AG08395 (cell line): ENCODE results near the gene KCNMA1.

Experiments
- DNase-seq: peaks from one replicate; pipeline ENCODE4 v3.0.0; 2012; ENCODE audit warnings: mixed read lengths, low spot score

Gene KCNMA1

GRCh38 chr10:77300682-77301302, 336.8 kb downstream of the KCNMA1 start:
- DNase-seq, result no peak

GRCh38 chr10:77299320-77299719, 338.3 kb downstream of the KCNMA1 start:
- DNase-seq, result no peak

DNA sequence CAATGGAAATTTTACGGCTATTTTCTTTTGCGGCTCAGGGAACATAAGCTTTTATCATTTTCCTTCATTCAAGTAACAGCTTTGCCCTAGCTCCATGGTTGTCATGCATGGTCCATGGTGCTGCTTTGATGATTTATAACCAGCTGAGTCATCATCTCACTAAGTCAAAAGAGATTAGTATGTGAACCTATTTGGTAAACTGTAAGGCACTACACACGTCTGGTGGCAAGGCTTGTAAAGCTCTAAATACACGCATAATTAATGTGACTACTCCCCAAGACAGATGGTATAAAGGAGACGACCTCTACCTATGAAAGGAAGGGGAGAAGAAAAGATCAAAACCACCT, 340.2 kb downstream of the KCNMA1 start:
- DNase-seq, result peak; percentile 48

- no peak for DNase-seq
Observed at GRCh38 chr10:77296534-77297392, 340.8 kb downstream of the KCNMA1 start.

DNA sequence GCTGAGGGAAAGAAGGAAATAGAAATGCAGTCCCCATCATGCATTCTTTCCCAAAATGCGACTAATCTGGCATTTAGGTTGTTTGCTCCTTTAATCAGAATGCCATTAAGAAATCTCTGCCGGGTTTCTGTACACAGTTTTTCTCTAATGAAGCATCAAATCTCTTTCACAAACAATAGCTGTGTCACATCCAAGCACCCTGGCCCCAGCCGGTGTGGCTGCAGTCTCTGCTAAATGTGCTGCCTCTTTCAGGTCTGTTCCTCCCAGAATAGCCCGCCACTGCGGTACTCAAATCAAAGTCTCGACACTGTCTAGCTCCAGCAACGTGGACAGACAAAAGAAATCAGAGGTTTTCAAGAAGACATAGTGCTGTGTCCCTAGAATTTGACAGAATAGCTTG, 343.8 kb downstream of the KCNMA1 start:
- no peak for DNase-seq

- DNase-seq, result no peak
Observed at GRCh38 chr10:77293347-77293746, 344.3 kb downstream of the KCNMA1 start.

- no peak for DNase-seq
Observed at GRCh38 chr10:77291596-77292505, 345.8 kb downstream of the KCNMA1 start.

- DNase-seq, result peak; percentile 88
Observed at GRCh38 chr10:77290528-77291155, 347.0 kb downstream of the KCNMA1 start.

DNA sequence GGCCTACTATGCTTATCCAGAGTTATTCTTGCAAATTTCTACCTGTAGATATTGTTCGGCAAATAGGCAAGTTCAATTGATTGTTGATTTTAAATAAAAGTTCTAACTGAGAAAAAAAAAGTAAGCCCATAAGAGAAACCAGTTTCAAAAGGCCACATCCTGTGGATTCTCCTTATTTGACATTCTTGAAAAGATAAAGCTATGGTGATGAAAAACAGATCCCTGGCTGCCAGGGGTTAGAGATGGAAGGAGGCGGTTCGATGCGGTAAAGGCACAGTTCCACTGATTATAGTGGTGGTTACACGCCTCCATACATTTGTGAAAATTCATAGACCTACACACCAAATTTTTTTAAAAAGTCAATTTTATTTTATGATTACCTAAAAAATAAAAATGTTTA, 347.8 kb downstream of the KCNMA1 start:
- DNase-seq, result no peak

- no peak for DNase-seq
Observed at GRCh38 chr10:77289027-77289501, 348.5 kb downstream of the KCNMA1 start.

DNA sequence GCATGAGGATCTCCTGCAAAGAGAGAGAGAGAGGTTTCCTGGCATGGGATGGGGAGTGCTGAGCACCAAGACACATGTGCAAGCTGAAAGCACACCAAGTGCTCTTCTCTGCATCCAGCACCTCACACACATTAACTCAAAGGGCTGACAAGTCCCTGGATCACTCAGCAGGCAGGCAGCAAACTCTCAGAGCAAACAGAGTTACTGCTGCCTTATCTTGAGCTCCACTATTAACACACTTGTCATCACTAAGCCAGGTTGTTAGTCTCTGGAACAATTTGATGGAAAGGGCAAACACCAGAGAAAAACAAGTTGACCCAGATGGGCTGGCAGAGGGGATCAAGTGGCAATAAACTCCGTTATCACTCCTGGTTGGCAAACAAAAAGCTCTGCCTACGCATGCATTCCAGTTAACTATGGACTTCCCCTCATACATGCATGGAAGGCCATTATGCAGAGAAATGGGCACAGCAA, 349.9 kb downstream of the KCNMA1 start:
- DNase-seq, result no peak

- no peak for DNase-seq
Observed at GRCh38 chr10:77286531-77287508, 350.8 kb downstream of the KCNMA1 start.

DNA sequence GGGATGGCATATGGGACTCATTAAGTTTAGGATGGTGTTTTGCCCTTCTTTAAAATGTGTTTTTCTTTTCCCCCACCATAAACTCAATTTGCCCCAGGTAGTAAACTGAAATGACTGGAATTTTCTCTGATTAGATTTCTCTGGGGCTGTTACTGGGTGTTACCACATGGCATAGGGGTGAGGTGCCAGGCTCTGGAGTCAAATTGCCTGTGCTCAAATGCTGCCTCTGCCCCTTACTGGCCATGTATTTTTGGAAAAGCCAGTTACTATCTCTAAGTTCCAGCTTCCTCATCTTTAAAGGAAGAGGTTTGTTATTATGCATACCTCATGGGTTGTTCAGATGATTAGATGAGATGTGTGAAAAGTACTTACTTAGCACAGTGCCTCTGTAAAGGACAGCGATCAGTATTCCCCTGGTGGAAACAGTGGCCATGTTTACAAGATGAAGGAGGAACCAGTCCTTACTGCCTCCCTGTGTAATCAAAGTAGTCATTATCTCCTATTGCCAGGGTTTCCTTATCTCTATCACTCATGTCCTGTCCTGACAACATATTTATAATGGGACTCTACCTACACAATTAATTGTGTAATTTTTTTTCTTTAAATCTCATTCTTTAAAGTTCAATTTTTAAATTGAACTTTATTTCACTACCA, 352.0 kb downstream of the KCNMA1 start:
- no peak for DNase-seq

DNA sequence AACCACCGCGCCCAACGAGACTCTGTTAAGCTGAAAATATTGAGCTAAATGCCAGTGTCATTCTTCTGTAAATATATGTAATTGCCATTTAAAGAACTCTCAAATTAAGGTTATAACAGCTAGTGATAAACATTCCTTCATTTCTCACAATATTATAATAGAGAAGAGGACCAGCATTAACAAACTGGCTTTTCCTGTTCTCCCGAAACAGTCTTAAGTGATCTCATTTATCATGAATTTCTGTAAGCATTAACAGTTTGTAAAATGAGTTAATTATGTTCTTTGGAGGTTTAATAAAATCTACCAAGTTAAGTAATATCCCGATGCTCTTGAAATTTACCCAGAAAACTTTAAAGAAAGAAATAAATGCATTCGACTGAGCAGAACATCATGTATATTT, 352.8 kb downstream of the KCNMA1 start:
- no peak for DNase-seq

DNA sequence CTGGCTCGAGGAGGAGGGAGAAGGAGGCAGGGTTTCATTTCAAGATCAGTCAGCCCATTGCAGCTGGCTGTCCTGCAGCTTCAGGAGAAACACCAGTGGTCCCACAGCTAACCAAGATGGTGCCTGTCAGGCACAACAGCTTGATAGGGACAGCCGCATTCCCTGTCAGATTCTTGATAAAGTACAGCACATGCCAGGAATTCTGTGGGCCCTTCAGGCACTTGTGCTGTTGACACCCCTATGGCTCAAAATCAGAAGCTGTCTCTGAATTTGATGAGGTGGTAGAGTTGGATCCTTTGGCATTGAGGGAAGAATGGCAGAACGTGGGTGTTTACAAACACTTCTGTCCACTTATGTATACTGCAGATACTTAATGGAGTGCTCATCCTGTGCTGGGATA, 354.3 kb downstream of the KCNMA1 start:
- no peak for DNase-seq

DNA sequence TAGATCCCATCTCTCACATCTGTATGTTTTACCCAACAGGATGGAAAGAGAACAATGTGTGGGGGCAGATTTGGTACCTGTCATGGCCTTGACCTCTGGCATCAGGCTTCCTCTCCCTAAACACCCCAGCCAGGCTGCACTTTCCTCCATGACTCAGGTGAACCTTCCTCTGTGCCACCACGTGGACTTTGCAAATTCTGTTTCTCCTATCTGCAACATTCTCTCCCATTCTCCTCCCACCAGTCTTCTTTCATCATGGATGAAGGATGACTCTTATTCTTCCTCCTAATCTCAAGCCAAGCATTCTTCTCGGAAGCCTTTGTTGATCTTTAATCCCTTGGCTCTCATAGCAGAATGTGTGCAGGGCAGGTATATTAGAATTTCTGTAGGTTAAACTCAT, 355.4 kb downstream of the KCNMA1 start:
- no peak for DNase-seq

DNA sequence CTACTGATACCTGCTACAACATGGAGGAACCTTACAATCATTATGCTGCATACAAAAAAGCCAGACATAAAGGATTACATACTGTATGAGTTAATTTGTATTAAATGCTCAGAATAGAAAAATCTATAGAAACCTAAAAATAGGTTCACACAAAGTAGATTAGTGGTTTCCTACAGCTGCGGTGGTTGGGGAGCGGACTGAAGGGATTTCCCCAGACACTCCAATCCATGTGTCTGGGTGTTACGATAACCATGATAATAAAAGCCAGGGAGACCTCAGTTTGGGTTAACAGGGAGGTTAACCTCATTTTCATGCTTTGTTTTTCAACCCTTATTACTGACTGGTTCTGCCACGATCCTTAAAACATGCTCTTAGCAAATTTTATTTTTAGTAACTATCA, 355.9 kb downstream of the KCNMA1 start:
- DNase-seq, result no peak

GRCh38 chr10:77279207-77279606, 358.4 kb downstream of the KCNMA1 start:
- peak; percentile 48 for DNase-seq

GRCh38 chr10:77274046-77274795, 363.4 kb downstream of the KCNMA1 start:
- DNase-seq, result no peak
